Left lobe of liver (tissue), 2 donors: Measurements from ENCODE around the gene TNRC6A. TPM values are rescaled to one million over a fixed set of nuclear protein-coding genes. Genes with fewer than 3 reads are reported as not detected.

ENCODE experiments used
- ATAC-seq: fragments of 200-7000 bp; cut with Tn5 transposase; one replicate; pipeline ENCODE4 v1.9.1; 2020; ENCODE audit warnings: mild to moderate bottlenecking, moderate library complexity
- DNase-seq: peaks from one replicate; pipeline ENCODE4 v3.0.0-alpha.2; 2020; ENCODE audit warnings: low spot score
- total RNA-seq: library from RNA; stranded (reverse); gene quantifications from one replicate; pipeline ENCODE4 v1.2.1, GENCODE V29; 2021
- donor health status: DM: no; HTN: no; CAD: no; lungs with moderate emphysema.
- donor health status: DM: no; HTN: yes; CAD: no.

Gene TNRC6A
- total RNA-seq, 1 donor from 2014 or later: 33.7 TPM

GRCh38 chr16:24863582-24864437 lies 134.4 kb downstream of the TNRC6A start:
- DNase-seq (no peak), ATAC-seq (peak; percentile 25)

DNA sequence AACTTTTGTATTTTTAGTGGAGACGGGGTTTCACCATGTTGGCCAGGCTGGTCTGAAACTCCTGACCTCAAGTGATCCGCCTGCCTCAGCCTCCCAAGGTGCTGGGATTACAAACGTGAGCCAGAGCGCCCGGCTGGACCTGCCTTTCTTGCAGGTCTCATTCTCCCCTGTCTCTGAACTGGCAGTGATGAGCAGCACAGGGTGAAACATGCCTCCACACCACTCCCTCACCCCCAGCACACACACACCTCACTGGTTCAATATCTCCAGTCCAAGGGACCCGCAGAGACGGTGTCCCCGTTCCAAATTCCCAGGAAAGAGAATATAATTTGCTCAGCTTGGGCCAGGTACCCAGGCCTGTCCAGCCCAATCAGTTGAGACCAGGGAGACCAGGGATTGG lies 139.6 kb downstream of the TNRC6A start:
- no peak for ATAC-seq

DNA sequence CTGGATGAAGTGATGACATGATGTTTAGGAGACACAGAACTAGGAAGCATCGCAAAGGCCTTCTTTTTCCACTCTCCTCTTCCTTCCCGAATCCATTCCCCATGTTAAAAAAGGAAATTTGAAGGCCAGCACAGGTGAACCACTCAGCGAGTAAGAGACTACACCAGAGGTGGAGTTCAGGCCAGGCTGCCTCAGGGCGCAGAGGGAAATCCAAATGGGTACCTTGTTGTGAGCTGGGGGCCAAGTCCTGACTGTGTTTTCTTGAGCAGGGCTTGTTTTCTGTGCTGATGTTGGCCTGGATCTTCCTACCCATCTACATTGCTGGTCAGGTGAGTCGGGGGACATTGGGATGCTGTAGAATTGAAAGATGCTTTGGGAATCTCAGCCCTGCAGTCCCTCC lies 142.4 kb downstream of the TNRC6A start:
- no peak for ATAC-seq
- no peak for DNase-seq

More for the DNA sequence above, 139.6 kb downstream of the TNRC6A start:
- no peak for DNase-seq

DNA sequence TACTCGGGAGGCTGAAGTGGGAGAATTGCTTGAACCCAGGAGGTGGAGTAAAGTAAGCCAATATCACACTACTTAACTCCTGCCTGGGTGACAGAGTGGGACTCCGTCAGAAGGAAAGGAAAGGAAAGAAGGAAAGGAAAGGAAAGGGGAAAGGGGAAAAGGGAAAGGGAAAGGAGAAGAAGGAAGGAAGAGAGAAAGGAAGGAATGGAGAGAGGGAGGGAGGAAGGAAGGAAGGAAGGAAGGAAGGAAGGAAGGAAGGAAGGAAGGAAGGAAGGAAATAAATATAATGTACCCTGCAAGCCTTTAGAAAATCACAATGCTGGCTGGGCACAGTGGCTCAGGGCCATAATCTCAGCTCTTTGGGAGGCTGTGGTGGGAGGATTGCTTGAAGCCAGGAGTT lies 143.6 kb downstream of the TNRC6A start:
- ATAC-seq (no peak), DNase-seq (no peak)

DNA sequence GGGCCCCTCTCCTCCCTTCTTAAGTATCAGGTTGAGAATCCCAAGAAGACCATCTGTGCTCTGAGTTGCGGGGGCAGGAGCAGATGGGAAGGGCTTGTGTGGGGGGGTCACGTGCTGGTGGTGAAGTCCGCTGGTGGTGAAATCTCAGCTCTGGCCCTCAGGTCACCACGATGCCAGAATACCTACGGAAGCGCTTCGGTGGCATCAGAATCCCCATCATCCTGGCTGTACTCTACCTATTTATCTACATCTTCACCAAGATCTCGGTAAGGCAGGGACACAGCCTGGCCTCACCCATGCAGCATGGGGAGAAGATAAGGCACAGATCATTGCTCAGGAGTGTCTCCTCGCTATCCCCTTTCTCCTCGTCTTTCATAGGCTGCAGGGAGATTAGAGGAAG lies 146.0 kb downstream of the TNRC6A start:
- DNase-seq (no peak), ATAC-seq (no peak)

Other genes starting within 250 kb of the TNRC6A start
- 22.4 TPM for gene RBBP6, start 190.1 kb upstream of the TNRC6A start, total RNA-seq
- 1.1 TPM for gene SLC5A11, start 116.3 kb downstream of the TNRC6A start, total RNA-seq